ENCODE measurements around the gene IGFL4.

Gene IGFL4

GRCh38 chr19:46032597-46033025 is 8.2 kb downstream of the IGFL4 start:
- DNase-seq = no peak
- no peaks in the 10 kb centered on the region for H3K36me3 ChIP-seq (ENCODE audit: control insufficient read depth in 1 of 2, insufficient read depth in 2 of 2, low read length in 2 of 2)
- H3K9ac ChIP-seq (ENCODE audit: low read length) = no peak overlapping the region
- H3K4me1 ChIP-seq (ENCODE audit: control insufficient read depth in 1 of 2, insufficient read depth in 2 of 2, low read length in 2 of 2) = no peaks in the 10 kb centered on the region
- H3K27me3 ChIP-seq (ENCODE audit: insufficient read depth, low read length) = peaks cover 2% of the 10 kb centered on the region
- no peak overlapping the region for H3K14ac ChIP-seq (ENCODE audit: low read length)
- no peak overlapping the region for H3K4me3 ChIP-seq (ENCODE audit: low read depth, low read length)
- H3K9me3 ChIP-seq (ENCODE audit: insufficient read depth, low read depth, low read length) = peaks cover 6% of the 10 kb centered on the region
- H4K8ac ChIP-seq (ENCODE audit: low read depth, low read length) = no peak overlapping the region
- no peak overlapping the region for H2BK5ac ChIP-seq (ENCODE audit: low read depth, low read length, poor library complexity)
- no peak overlapping the region for H3K18ac ChIP-seq (ENCODE audit: low read length)
- H2AFZ ChIP-seq (ENCODE audit: insufficient read depth, low read length, poor library complexity) = no peak overlapping the region
- H2BK12ac ChIP-seq (ENCODE audit: low read length) = no peak overlapping the region
- no peak overlapping the region for H4K12ac ChIP-seq (ENCODE audit: low read depth, low read length)
- H3K79me1 ChIP-seq (ENCODE audit: low read length) = no peaks in the 10 kb centered on the region
- H2AK5ac ChIP-seq (ENCODE audit: low read length) = no peak overlapping the region
- H2BK120ac ChIP-seq (ENCODE audit: insufficient read depth, low read length, poor library complexity) = no peak overlapping the region
- no peak overlapping the region for H3K4me2 ChIP-seq (ENCODE audit: low read length)
- no CpG with 5 or more reads among the region's 3 CpGs for WGBS (ENCODE audit: extremely low coverage, insufficient coverage, insufficient read length)
- H3K27ac ChIP-seq (ENCODE audit: low read depth, low read length) = no peak overlapping the region
- H3K4ac ChIP-seq (ENCODE audit: low read depth, low read length) = no peak overlapping the region
- no peak overlapping the region for H3K23ac ChIP-seq (ENCODE audit: low read length)
- no peak overlapping the region for H4K91ac ChIP-seq (ENCODE audit: low read depth, low read length)
- no peaks in the 10 kb centered on the region for H3K79me2 ChIP-seq (ENCODE audit: control insufficient read depth, insufficient read depth, low read length, poor library complexity)

- no peak overlapping the region for H3K23ac ChIP-seq (ENCODE audit: low read length)
- no peak overlapping the region for H3K4me3 ChIP-seq (ENCODE audit: low read depth, low read length)
- H3K9ac ChIP-seq (ENCODE audit: low read length) = no peak overlapping the region
- no peak overlapping the region for H3K14ac ChIP-seq (ENCODE audit: low read length)
- no peak overlapping the region for H2BK5ac ChIP-seq (ENCODE audit: low read depth, low read length, poor library complexity)
- H3K18ac ChIP-seq (ENCODE audit: low read length) = no peak overlapping the region
- no peaks in the 10 kb centered on the region for H3K4me1 ChIP-seq (ENCODE audit: control insufficient read depth in 1 of 2, insufficient read depth in 2 of 2, low read length in 2 of 2)
- no peak overlapping the region for H2BK120ac ChIP-seq (ENCODE audit: insufficient read depth, low read length, poor library complexity)
- H4K91ac ChIP-seq (ENCODE audit: low read depth, low read length) = no peak overlapping the region
- H3K4me2 ChIP-seq (ENCODE audit: low read length) = no peak overlapping the region
- no peak overlapping the region for H2AK5ac ChIP-seq (ENCODE audit: low read length)
- peaks cover 6% of the 10 kb centered on the region for H3K9me3 ChIP-seq (ENCODE audit: insufficient read depth, low read depth, low read length)
- peaks cover 2% of the 10 kb centered on the region for H3K27me3 ChIP-seq (ENCODE audit: insufficient read depth, low read length)
- no peak overlapping the region for H2AFZ ChIP-seq (ENCODE audit: insufficient read depth, low read length, poor library complexity)
- H4K8ac ChIP-seq (ENCODE audit: low read depth, low read length) = no peak overlapping the region
- H3K4ac ChIP-seq (ENCODE audit: low read depth, low read length) = no peak overlapping the region
- H3K27ac ChIP-seq (ENCODE audit: low read depth, low read length) = no peak overlapping the region
- H3K79me1 ChIP-seq (ENCODE audit: low read length) = no peaks in the 10 kb centered on the region
- no peak overlapping the region for H2BK12ac ChIP-seq (ENCODE audit: low read length)
- no peak for DNase-seq
- no peaks in the 10 kb centered on the region for H3K36me3 ChIP-seq (ENCODE audit: control insufficient read depth in 1 of 2, insufficient read depth in 2 of 2, low read length in 2 of 2)
- no CpG with 5 or more reads among the region's 5 CpGs for WGBS (ENCODE audit: extremely low coverage, insufficient coverage, insufficient read length)
- no peaks in the 10 kb centered on the region for H3K79me2 ChIP-seq (ENCODE audit: control insufficient read depth, insufficient read depth, low read length, poor library complexity)
- H4K12ac ChIP-seq (ENCODE audit: low read depth, low read length) = no peak overlapping the region
These were observed 8.8 kb downstream of the IGFL4 start for GRCh38 chr19:46031781-46032596.

DNA sequence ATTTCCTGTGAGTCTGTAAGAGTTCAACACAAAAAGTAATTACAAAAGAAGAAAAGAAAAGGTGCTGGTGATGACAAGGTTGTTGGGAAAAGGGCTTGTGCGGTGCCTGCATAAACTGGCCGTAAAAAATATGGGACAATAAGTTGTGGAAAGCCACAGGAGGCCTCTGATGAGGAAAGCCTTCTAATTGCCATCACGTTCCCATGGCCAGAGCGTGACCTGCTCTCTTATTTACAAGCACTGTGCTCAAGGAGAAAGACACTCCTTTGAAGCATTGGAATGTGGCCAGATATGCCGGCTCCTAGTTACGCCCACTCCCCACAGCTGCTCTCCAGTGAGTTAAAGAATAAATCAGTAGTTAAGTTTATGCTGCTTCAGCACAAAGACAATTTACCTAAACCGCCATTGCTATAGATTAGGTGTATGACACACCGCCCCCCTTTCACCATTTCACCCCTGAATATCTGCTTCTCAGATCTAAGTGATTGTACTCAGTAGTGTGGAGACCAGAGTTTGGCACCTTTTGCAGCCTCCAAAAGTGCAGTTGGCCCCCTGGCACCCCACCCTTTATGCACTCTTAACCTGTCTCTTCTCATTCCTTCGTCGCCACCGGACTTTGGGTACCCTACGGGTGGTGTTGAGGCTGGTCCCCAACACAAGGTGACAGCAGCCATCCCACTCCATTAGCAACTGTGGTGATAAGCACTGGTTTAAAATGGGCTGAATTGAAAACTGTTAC is 9.8 kb downstream of the IGFL4 start:
- no peak overlapping the region for H2AK5ac ChIP-seq (ENCODE audit: low read length)
- H3K14ac ChIP-seq (ENCODE audit: low read length) = no peak overlapping the region
- H3K27me3 ChIP-seq (ENCODE audit: insufficient read depth, low read length) = no peaks in the 10 kb centered on the region
- H2BK5ac ChIP-seq (ENCODE audit: low read depth, low read length, poor library complexity) = no peak overlapping the region
- no peak overlapping the region for H3K27ac ChIP-seq (ENCODE audit: low read depth, low read length)
- no peak overlapping the region for H3K4me2 ChIP-seq (ENCODE audit: low read length)
- H3K36me3 ChIP-seq (ENCODE audit: control insufficient read depth in 1 of 2, insufficient read depth in 2 of 2, low read length in 2 of 2) = no peaks in the 10 kb centered on the region
- H4K91ac ChIP-seq (ENCODE audit: low read depth, low read length) = no peak overlapping the region
- no peak overlapping the region for H3K23ac ChIP-seq (ENCODE audit: low read length)
- H3K4me3 ChIP-seq (ENCODE audit: low read depth, low read length) = no peak overlapping the region
- H4K8ac ChIP-seq (ENCODE audit: low read depth, low read length) = no peak overlapping the region
- no peak overlapping the region for H4K12ac ChIP-seq (ENCODE audit: low read depth, low read length)
- H3K4ac ChIP-seq (ENCODE audit: low read depth, low read length) = no peak overlapping the region
- H2AFZ ChIP-seq (ENCODE audit: insufficient read depth, low read length, poor library complexity) = no peak overlapping the region
- DNase-seq = no peak
- no peak overlapping the region for H2BK120ac ChIP-seq (ENCODE audit: insufficient read depth, low read length, poor library complexity)
- H3K9ac ChIP-seq (ENCODE audit: low read length) = no peak overlapping the region
- no peaks in the 10 kb centered on the region for H3K79me2 ChIP-seq (ENCODE audit: control insufficient read depth, insufficient read depth, low read length, poor library complexity)
- no peaks in the 10 kb centered on the region for H3K4me1 ChIP-seq (ENCODE audit: control insufficient read depth in 1 of 2, insufficient read depth in 2 of 2, low read length in 2 of 2)
- no peaks in the 10 kb centered on the region for H3K79me1 ChIP-seq (ENCODE audit: low read length)
- H2BK12ac ChIP-seq (ENCODE audit: low read length) = no peak overlapping the region
- H3K9me3 ChIP-seq (ENCODE audit: insufficient read depth, low read depth, low read length) = peaks cover 2% of the 10 kb centered on the region
- WGBS (ENCODE audit: extremely low coverage, insufficient coverage, insufficient read length) = no CpG with 5 or more reads among the region's 12 CpGs
- no peak overlapping the region for H3K18ac ChIP-seq (ENCODE audit: low read length)

DNA sequence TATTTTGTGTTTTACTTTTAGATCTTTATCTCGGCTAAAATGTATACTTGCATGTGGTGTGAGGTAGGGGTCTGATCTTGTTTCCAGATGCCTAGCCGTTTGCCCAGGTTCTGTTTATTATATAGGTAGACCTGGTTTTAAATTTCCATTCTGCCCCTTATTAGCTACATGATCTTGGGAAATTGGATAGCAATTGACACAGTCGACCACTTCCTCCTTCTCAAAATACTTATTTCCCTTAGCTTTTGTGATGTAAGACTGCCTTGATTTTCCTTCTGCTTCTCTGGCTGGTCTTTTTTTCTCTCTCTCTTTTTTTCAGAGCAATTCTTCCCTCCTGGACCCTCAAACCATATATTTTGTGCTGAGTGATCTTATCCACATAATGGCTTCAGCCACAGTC is 15.0 kb downstream of the IGFL4 start:
- Histone ChIP-seq H2AK5ac (ENCODE audit: low read length) (no peak overlapping the region), H4K91ac (ENCODE audit: low read depth, low read length) (no peak overlapping the region), H2BK120ac (ENCODE audit: insufficient read depth, low read length, poor library complexity) (no peak overlapping the region), H2AFZ (ENCODE audit: insufficient read depth, low read length, poor library complexity) (no peak overlapping the region), H3K14ac (ENCODE audit: low read length) (no peak overlapping the region), H3K79me1 (ENCODE audit: low read length) (no peaks in the 10 kb centered on the region), H3K27me3 (ENCODE audit: insufficient read depth, low read length) (no peaks in the 10 kb centered on the region), H4K12ac (ENCODE audit: low read depth, low read length) (no peak overlapping the region), H3K4me3 (ENCODE audit: low read depth, low read length) (no peak overlapping the region), H3K18ac (ENCODE audit: low read length) (no peak overlapping the region), H3K4ac (ENCODE audit: low read depth, low read length) (no peak overlapping the region), H2BK12ac (ENCODE audit: low read length) (no peak overlapping the region), H3K79me2 (ENCODE audit: control insufficient read depth, insufficient read depth, low read length, poor library complexity) (no peaks in the 10 kb centered on the region), H3K9ac (ENCODE audit: low read length) (no peak overlapping the region), H2BK5ac (ENCODE audit: low read depth, low read length, poor library complexity) (no peak overlapping the region), H3K36me3 (ENCODE audit: control insufficient read depth in 1 of 2, insufficient read depth in 2 of 2, low read length in 2 of 2) (no peaks in the 10 kb centered on the region), H3K23ac (ENCODE audit: low read length) (no peak overlapping the region), H3K4me1 (ENCODE audit: control insufficient read depth in 1 of 2, insufficient read depth in 2 of 2, low read length in 2 of 2) (no peaks in the 10 kb centered on the region), H3K4me2 (ENCODE audit: low read length) (no peak overlapping the region), H4K8ac (ENCODE audit: low read depth, low read length) (no peak overlapping the region), H3K9me3 (ENCODE audit: insufficient read depth, low read depth, low read length) (no peaks in the 10 kb centered on the region), H3K27ac (ENCODE audit: low read depth, low read length) (no peak overlapping the region)
- WGBS (ENCODE audit: extremely low coverage, insufficient coverage, insufficient read length) = no CpG with 5 or more reads among the region's 3 CpGs
- DNase-seq = no peak
